Muscle of leg (tissue), 11 donors: ENCODE data around the gene CCDC157. TPM values are rescaled to one million over a fixed set of nuclear protein-coding genes. Genes with fewer than 3 reads are reported as not detected.

Source experiments
- DNase-seq: peaks from one replicate; pipeline ENCODE4 v3.0.0; 2013
- H3K27ac ChIP-seq: one replicate; pipeline ENCODE4 v1.5.1; 2013; ENCODE audit warnings: mild to moderate bottlenecking, low read length, control low read depth
- H3K27me3 ChIP-seq: one replicate; pipeline ENCODE4 v1.6.1; 2013; ENCODE audit warnings: low read length; ENCODE audit not compliant: control insufficient read depth, insufficient read depth
- H3K36me3 ChIP-seq: one replicate; pipeline ENCODE4 v1.6.1; 2013; ENCODE audit warnings: low read length; ENCODE audit not compliant: control insufficient read depth, insufficient read depth
- H3K4me1 ChIP-seq: one replicate; pipeline ENCODE4 v1.6.1; 2013; ENCODE audit warnings: low read length; ENCODE audit not compliant: control insufficient read depth, insufficient read depth
- H3K4me3 ChIP-seq: one replicate; pipeline ENCODE4 v1.5.1; 2013; ENCODE audit warnings: low read length, control low read depth
- H3K9me3 ChIP-seq: replicated peaks from 2 replicates; pipeline ENCODE4 v1.6.1; 2013; ENCODE audit warnings: low read depth, low read length; ENCODE audit not compliant: control insufficient read depth
- WGBS: methylation state at CpG from one replicate; pipeline ENCODE4 v1.1.5; 2013; ENCODE audit warnings: missing lambda C conversion rate; ENCODE audit not compliant: insufficient coverage; 5-methylcytosine and 5-hydroxymethylcytosine counted together
- polyA plus RNA-seq, 8 donors: library from polyadenylated mRNA; unstranded; fragments of 120-200 nt; gene quantifications; one replicate each; pipeline versions ENCODE4 v1.2.1 to v1.2.3, GENCODE V29; 2013; ENCODE audit warnings: inconsistent platforms in 1 of 8, low replicate concordance in 1 of 8; ENCODE audit not compliant: insufficient read length in 8 of 8, insufficient read depth in 1 of 8
- total RNA-seq: library from RNA; stranded (reverse); fragments of 120-200 nt; gene quantifications from one replicate; pipeline ENCODE4 v1.2.4, GENCODE V29; 2013

Gene CCDC157
- total and polyA plus RNA-seq, 9 donors: 0.89 to 2.0 (median 1.2) TPM

DNA sequence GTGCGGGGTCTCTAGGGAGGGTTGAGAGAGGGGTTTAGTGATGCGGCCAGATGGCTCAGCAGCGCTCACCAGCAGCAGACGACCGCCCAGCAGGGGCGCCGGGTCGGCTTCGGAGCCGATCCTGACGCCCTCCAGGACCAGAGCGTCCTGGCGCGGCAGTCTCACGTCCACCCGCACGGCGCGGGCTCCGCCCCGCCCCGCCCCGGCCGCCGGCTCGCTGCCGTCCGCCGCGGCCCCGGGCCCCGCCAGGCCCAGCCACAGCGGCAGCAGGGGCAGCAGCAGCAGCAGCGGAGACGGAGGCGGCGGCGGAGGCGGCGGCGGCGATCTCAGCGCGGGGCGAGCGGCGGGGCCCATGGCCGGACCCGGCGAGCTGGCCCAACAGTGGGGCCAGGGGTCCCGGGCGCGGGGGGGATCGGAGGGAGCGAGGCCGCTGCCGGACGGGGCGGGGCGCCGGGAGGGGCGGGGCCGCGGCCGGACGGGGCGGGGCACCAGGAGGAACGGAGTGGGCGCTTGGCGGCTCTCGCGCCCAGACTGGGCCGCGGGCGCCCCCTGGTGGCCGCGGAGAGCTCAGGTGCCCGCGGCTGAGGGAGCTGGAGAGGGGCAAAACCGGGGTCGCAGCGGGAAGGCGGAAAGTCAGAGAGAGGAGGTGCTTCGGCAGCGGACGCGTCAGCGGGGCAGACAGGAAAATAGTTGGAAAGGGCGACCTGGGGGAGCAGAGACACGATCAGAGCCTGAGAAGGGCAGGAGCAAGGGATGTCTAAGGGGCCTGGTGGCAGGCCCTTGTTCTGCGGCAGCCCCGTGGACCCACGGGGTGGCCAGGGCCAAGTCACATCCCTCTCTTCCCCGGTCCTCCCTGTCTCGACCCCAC lies 30.4 kb downstream of the CCDC157 start, which contains the start of gene RNF215:
Gene RNF215 (minus strand): TSS at position 452 of the 868 bp plus-strand sequence. CDS start 98 bp downstream, at position 354.
- Histone ChIP-seq H3K27ac (peak within 1 kb of the TSS; percentile 51), H3K27me3 (no peaks in the 10 kb centered on the region)
- under 1% methylated on average over 90 of the region's 95 CpGs for WGBS

DNA sequence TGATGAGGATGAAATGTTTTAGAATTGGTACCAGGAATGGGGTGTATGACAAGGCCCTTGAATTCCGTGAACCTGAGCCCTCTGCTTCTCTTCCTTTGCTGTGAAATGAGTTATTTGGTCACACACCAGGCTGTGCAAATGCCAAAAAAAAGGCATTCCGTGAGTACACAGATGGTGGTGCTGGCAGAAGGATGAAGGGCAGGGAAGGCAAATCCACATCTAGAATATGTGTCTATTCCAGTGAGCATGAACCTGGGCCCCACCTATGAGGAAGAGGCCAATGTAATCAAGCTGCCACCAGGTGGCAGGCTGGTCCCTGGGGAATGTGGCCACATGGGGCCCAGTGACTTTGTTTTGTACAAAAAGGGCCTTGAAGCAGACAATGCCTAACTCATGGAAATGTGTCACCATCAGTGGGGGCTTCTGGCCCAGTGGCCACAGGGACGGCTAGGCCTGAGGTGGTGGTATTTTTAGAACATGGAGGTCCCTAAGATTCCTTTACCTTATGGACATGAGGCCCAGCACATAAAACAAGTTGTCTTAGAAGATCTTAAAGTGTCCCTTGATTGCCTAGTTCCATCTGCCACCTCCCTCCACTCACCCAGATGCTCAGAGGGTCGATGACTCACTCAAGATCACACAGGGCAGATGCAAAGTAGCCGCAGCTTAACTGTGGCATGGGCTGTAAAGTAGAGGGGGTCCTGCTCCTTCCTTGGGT lies 34.3 kb downstream of the CCDC157 start:
- Histone ChIP-seq H3K36me3 (no peaks in the 10 kb centered on the region), H3K4me3 (no peak overlapping the region), H3K9me3 (peaks cover 6% of the 10 kb centered on the region), H3K4me1 (peaks cover 10% of the 10 kb centered on the region), H3K27me3 (peaks cover 5% of the 10 kb centered on the region), H3K27ac (no peak overlapping the region)
- WGBS: 71% methylated on average over 2 of the region's 5 CpGs
- no peak for DNase-seq

More for the DNA sequence above, 30.4 kb downstream of the CCDC157 start, which contains the start of gene RNF215:
- peak; percentile 93 for DNase-seq
- peaks cover 6% of the 10 kb centered on the region for H3K9me3 ChIP-seq
- H3K4me1 ChIP-seq: peaks cover 11% of the 10 kb centered on the region
- H3K4me3 ChIP-seq: peak within 1 kb of the TSS; percentile 61
- H3K36me3 ChIP-seq: peaks cover 15% of the 10 kb centered on the region

DNA sequence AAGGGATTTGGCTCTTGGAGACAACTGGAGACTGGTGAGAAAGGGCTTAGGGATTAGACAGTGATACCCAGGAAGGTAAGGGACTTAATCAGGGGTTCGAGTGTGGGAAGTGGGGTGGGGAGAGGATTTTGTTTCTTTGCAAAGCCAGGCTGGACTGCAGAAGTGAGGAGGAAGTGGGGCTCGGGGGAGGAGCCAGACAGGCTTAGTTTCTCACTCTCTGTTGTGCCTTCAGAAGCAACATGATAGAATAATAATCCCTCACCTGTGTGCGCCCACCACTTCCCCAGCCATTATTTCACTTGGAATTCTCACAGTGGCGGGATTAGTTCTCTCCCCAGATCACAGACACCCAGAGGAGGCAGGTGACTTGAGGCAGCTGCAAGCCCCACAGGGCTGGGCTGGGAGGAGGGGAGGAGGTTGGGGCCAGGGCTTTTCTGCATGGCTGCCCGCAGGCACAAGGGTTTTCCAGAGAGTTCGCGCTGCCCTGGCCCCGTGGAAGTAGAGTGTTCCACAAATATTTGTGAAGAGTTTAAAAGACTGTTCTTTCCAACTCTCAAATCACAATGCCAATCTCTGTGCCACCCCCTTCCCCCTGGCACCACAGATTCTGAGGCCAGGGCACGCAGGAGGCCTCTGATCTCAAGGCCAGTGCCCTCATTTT lies 36.0 kb downstream of the CCDC157 start:
- Histone ChIP-seq H3K36me3 (no peaks in the 10 kb centered on the region), H3K27ac (no peak overlapping the region), H3K4me1 (peaks cover 13% of the 10 kb centered on the region), H3K4me3 (no peak overlapping the region), H3K27me3 (peaks cover 21% of the 10 kb centered on the region), H3K9me3 (peaks cover 6% of the 10 kb centered on the region)
- DNase-seq: no peak
- WGBS: 33% methylated on average over 2 of the region's 9 CpGs

DNA sequence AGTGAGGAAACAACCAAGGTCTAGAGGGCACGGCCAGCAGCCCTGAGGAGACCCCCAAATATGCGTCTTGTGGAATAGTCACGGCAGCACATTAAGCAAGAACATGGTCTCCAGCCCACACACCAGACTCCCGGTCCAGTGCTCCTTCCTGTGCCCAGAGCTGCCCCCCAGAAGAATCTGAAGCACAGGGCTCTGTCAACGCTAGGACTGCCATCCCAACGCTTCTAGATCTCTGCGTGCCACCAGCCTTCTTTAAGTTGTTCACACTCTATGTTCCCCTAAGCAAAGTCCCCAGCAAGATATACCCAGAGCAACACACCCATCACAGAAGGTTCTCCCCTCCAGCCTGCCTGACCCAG lies 36.5 kb downstream of the CCDC157 start:
- peaks cover 26% of the 10 kb centered on the region for H3K27me3 ChIP-seq
- no peak overlapping the region for H3K4me3 ChIP-seq
- DNase-seq: no peak
- peaks cover 6% of the 10 kb centered on the region for H3K9me3 ChIP-seq
- peaks cover 16% of the 10 kb centered on the region for H3K4me1 ChIP-seq
- no peak overlapping the region for H3K27ac ChIP-seq
- WGBS: 75% methylated on average over 7 of the region's 7 CpGs
- no peaks in the 10 kb centered on the region for H3K36me3 ChIP-seq

DNA sequence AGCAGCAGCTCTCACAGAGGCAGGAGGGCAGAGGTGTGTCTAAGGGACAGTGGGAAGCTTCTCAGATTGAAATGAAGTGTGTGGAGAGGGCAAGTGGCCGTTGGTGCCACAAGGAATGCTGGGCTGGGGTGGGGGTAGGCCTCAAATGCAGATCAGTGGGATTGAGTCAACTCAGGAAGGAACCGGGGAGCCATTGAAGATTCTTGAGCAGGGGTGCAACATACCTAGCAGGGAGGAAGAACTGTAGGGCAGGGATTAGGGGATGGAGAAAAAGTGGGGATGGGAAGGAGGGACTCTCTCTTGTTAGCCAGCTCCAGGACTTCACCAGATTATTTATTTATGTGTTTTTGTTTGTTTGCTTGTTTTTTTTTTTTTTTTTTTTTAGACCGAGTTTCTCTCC lies 37.1 kb downstream of the CCDC157 start:
- H3K27me3 ChIP-seq: peaks cover 29% of the 10 kb centered on the region
- WGBS: 66% methylated on average over 2 of the region's 3 CpGs

DNA sequence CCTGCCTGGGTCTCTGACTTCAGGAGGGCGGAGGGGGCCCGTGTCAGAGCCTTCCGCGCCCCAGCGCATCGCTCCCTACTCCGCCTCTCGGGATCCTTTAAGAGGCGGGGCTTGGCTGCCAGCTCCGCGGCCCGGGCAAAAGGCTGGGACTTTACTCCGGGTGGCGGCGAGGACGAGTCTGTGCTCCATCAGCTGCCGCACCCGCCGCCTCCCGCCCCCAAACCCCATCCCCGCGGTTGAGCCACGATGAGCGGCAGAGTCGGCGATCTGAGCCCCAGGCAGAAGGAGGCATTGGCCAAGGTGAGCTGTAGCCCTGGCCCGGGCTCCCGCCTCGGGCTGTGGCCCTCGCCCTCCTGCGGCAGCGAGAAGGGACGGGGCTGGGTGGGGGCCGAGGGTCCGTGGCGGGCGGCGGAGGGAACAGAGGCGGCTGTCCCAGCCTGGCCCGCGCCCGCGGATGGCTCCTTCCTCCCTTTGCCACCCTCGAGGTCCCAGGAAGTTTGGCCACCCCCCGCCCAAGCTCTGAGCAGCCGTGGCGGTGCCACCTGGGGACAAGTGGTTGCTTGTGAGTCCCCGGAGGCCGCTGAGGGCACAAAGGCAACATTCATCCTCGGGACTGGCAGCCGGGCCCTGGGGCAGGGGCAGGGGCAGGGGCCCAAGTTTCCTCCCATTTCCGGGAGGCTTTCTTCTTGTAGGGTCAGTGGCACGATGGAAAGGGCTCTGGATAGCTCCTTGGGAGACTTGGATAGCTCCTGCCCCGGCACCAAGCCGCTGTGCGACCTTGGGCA lies 40.3 kb downstream of the CCDC157 start, which contains the start of gene SEC14L2:
Gene SEC14L2 (plus strand): TSS at position 148 of the 785 bp plus-strand sequence. CDS start 99 bp downstream, at position 247.
- H3K4me3 ChIP-seq: peak within 1 kb of the TSS; percentile 47
- DNase-seq: peak; percentile 73
- no peaks in the 10 kb centered on the region for H3K36me3 ChIP-seq
- WGBS: 0% methylated on average over 56 of the region's 56 CpGs
- peaks cover 23% of the 10 kb centered on the region for H3K4me1 ChIP-seq
- no peaks in the 10 kb centered on the region for H3K9me3 ChIP-seq
- H3K27ac ChIP-seq: no peak within 1 kb of the TSS
- peaks cover 34% of the 10 kb centered on the region for H3K27me3 ChIP-seq

More for the DNA sequence above, 37.1 kb downstream of the CCDC157 start:
- Histone ChIP-seq H3K36me3 (no peaks in the 10 kb centered on the region), H3K27ac (no peak overlapping the region), H3K4me1 (peaks cover 19% of the 10 kb centered on the region), H3K4me3 (no peak overlapping the region), H3K9me3 (peaks cover 6% of the 10 kb centered on the region)
- no peak for DNase-seq

DNA sequence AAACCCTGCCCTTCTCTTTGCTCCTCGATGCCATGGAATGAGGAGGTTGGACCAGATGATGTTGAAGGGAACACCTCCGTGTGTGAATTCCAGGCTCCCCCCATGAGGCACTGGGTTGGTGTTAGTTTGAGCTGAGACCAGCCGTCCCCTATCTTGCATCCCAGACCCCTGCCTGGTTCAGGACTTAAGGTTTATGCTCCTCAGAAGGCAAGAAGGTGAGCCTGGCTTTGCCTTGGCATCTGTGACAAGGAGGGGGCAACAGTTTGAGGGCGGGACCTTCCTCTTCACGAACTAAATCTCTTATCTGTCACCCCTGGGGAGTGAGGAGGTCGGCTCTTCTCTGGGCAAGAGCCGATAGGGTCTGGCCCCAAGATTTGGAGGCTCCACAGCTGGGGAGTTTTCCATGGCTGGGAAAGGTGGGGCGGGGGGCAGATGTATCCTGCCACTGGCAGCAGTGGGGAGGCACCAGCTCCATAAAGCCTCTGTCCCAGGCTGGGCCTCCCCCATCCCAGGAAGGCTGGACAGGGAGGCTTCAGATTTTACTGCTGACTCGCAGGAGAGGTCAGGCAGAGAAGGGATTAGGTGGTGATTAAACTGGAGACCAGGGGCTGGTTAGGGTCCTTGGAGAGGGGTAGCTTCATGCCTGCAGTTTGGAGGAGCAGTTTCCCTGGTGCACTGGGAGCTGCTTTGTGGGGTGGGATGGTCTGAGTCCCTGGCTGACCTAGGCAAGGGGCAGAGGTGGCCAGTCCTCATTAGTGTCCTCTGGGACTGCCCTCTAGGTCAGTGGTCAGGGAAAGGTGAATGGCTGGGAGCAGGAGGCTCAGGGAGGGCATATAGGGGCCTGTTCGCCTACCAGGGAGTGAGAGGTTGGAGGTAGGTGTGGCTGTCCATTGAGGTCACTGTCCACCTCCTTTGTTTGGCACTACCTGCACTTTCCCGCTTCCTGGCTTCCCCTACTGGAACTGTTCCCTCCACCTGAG lies 41.1 kb downstream of the CCDC157 start:
- no peak for DNase-seq
- H3K9me3 ChIP-seq: no peaks in the 10 kb centered on the region
- peaks cover 27% of the 10 kb centered on the region for H3K4me1 ChIP-seq
- no peak overlapping the region for H3K27ac ChIP-seq
- peak overlapping the region; percentile 47 for H3K4me3 ChIP-seq
- H3K27me3 ChIP-seq: peaks cover 34% of the 10 kb centered on the region
- H3K36me3 ChIP-seq: no peaks in the 10 kb centered on the region
- WGBS: 26% methylated on average over 5 of the region's 11 CpGs

DNA sequence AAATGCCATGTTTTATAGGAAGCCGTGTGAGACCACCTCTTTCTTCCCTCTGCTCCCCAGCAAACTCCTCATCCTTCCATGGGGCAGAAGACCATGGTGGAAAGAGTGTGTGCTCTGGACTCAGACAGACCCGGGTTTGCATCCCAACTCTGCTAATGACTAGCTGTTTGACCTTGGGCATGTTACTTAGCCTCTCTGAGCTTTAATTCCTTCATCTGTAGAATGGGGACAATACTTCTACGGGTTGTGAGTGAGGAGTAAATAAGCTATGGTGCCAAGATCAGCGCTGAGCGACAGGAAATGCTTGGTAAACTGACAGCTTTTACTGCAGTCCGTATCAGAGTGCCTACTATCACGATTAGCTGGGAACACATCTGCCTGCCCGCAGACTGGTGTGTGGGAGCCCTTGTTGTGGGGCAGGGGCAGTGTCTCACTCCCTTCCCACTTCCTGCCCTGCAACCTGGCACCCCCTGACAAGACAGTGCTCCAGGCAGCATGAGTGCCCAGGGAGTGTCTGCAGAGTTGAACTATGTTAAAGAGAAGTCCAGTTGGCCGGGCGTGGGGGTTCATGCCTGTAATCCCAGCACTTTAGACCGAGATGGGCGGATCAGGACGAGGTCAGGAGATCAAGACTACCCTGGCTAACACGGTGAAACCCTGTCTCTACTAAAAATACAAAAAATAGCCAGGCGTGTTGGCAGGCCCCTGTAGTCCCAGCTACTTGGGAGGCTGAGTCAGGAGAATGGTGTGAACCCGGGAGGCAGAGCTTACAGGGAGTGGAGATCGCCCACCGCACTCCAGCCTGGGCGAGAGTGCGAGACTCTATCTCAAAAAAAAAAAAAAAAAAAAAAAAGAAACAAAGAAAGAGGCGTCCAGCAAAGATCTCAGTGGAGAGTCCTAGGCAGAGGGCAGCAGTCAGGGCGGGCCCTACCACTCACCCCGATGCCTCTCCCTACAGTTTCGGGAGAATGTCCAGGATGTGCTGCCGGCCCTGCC lies 42.2 kb downstream of the CCDC157 start:
- peaks cover 27% of the 10 kb centered on the region for H3K4me1 ChIP-seq
- 61% methylated on average over 6 of the region's 25 CpGs for WGBS
- H3K36me3 ChIP-seq: no peaks in the 10 kb centered on the region
- no peaks in the 10 kb centered on the region for H3K9me3 ChIP-seq
- DNase-seq: no peak
- peaks cover 34% of the 10 kb centered on the region for H3K27me3 ChIP-seq
- no peak overlapping the region for H3K27ac ChIP-seq
- no peak overlapping the region for H3K4me3 ChIP-seq
